HCT116 (cell line): ENCODE data around the gene METTL22. TPM values are rescaled to one million over a fixed set of nuclear protein-coding genes. Genes with fewer than 3 reads are reported as not detected.

Experiments used
- ATAC-seq: fragments of 200-7000 bp; cut with Tn5 transposase; 2 replicates; pipeline ENCODE4 v1.9.1; 2020; ENCODE audit warnings: mild to moderate bottlenecking, moderate library complexity
- BruUV-seq: library from RNA; stranded (reverse); fragments of 400-500 nt; replicated peaks from 2 replicates; lab custom pipeline; 2021; lab: Mats Ljungman, UMichigan
- CTCF ChIA-PET: fragments of 300-600 bp; sonication (Branson Sonifier 250); formaldehyde crosslinking; loops from one replicate; lab custom pipeline; 2021; ENCODE audit warnings: antibody characterized with exemption; lab: Charles Lee
- POLR2A ChIA-PET: fragments of 300-600, 350-600 bp; sonication (Branson Sonifier 250); formaldehyde crosslinking; loops from one replicate; lab custom pipeline; 2021; ENCODE audit warnings: antibody characterized with exemption; lab: Charles Lee
- RAD21 ChIA-PET, 2 experiments: fragments of 300-600 bp; sonication (Branson Sonifier 250); formaldehyde crosslinking; loops; one replicate each; lab custom pipeline; 2023; ENCODE audit warnings: low total read pairs in 2 of 2; ENCODE audit not compliant: uncharacterized antibody in 2 of 2, unreplicated experiment in 2 of 2, low non-redundant PET in 1 of 2; lab: Charles Lee
- DNase-seq: peaks from one replicate; pipeline ENCODE4 v3.0.0-alpha.2; 2010; ENCODE audit warnings: low read depth, low spot score
- H2AFZ ChIP-seq: fragments of 200-600 bp; shearing (Covaris generic), sonication (generic); 2 replicates; pipeline ENCODE4 v1.6.1; 2017; ENCODE audit warnings: low read depth, mixed run types, mixed read lengths, antibody characterized with exemption, low read length; ENCODE audit not compliant: poor library complexity, severe bottlenecking
- H3K27ac ChIP-seq: 2 replicates; pipeline ENCODE4 v1.5.1; 2012; ENCODE audit warnings: low read depth, low read length
- H3K27me3 ChIP-seq: fragments of 200-600 bp; sonication (generic); 2 replicates; pipeline ENCODE4 v1.6.1; 2016; ENCODE audit warnings: mixed run types, low read length, mixed read lengths; ENCODE audit not compliant: insufficient read depth
- H3K36me3 ChIP-seq, 2 experiments: fragments of 200-500 bp in 1 of 2; fragments of 200-600 bp in 1 of 2; sonication (Bioruptor generic) in 1 of 2; sonication (generic) in 1 of 2; 2 replicates each; pipeline versions ENCODE4 v1.5.1 to v1.6.1; 2014 to 2016; ENCODE audit warnings: low read length in 2 of 2, inconsistent platforms in 1 of 2, mixed read lengths in 1 of 2, mixed run types in 1 of 2; ENCODE audit not compliant: insufficient read depth in 2 of 2, control insufficient read depth in 1 of 2
- H3K4me1 ChIP-seq, 2 experiments: fragments of 200-600 bp in 1 of 2; sonication (generic) in 1 of 2; 2 replicates each; pipeline versions ENCODE4 v1.5.1 to v1.6.1; 2012 to 2017; ENCODE audit warnings: low read length in 2 of 2, inconsistent platforms in 1 of 2, mild to moderate bottlenecking in 1 of 2, mixed read lengths in 1 of 2, mixed run types in 1 of 2, moderate library complexity in 1 of 2; ENCODE audit not compliant: insufficient read depth in 2 of 2, control insufficient read depth in 1 of 2
- H3K4me2 ChIP-seq: fragments of 200-600 bp; sonication (generic); 2 replicates; pipeline ENCODE4 v1.6.1; 2017; ENCODE audit warnings: mixed run types, low read length, mixed read lengths
- H3K4me3 ChIP-seq, 2 experiments: fragments of 200-600 bp in 1 of 2; sonication (generic) in 1 of 2; replicated peaks in 1 of 2; 2 replicates each; pipeline ENCODE4 v1.5.1; 2011 to 2016; ENCODE audit warnings: low read length in 2 of 2, control low read depth in 1 of 2, low read depth in 1 of 2, mild to moderate bottlenecking in 1 of 2, mixed read lengths in 1 of 2, mixed run types in 1 of 2
- H3K79me2 ChIP-seq: fragments of 200-600 bp; sonication (generic); 2 replicates; pipeline ENCODE4 v1.6.1; 2017; ENCODE audit warnings: mild to moderate bottlenecking, mixed run types, low read length, moderate library complexity, mixed read lengths; ENCODE audit not compliant: insufficient read depth
- H3K9ac ChIP-seq: fragments of 200-600 bp; sonication (generic); 2 replicates; pipeline ENCODE4 v1.6.1; 2016; ENCODE audit warnings: low read length, mixed read lengths
- H3K9me2 ChIP-seq: fragments of 200-600 bp; sonication (generic), shearing (Covaris generic); 2 replicates; pipeline ENCODE4 v1.6.1; 2017; ENCODE audit warnings: mixed run types, mild to moderate bottlenecking, moderate library complexity; ENCODE audit not compliant: insufficient read depth
- H3K9me3 ChIP-seq, 2 experiments: fragments of 200-500 bp in 1 of 2; fragments of 200-600 bp in 1 of 2; sonication (Bioruptor generic) in 1 of 2; sonication (generic) in 1 of 2; 2 replicates each; pipeline ENCODE4 v1.6.1; 2014 to 2017; ENCODE audit warnings: low read length in 2 of 2, mixed read lengths in 2 of 2, inconsistent platforms in 1 of 2, low read depth in 1 of 2, mild to moderate bottlenecking in 1 of 2, mixed run types in 1 of 2, moderate library complexity in 1 of 2; ENCODE audit not compliant: control insufficient read depth in 1 of 2, insufficient read depth in 1 of 2
- H4K20me1 ChIP-seq: fragments of 200-600 bp; sonication (generic), shearing (Covaris generic); 2 replicates; pipeline ENCODE4 v1.6.1; 2017; ENCODE audit warnings: mixed run types, mild to moderate bottlenecking, moderate library complexity; ENCODE audit not compliant: insufficient read depth
- CBX3 ChIP-seq: IDR thresholded peaks from 2 replicates; pipeline ENCODE4 v1.6.1; 2012; ENCODE audit warnings: low read depth
- CEBPB ChIP-seq: IDR thresholded peaks from 2 replicates; pipeline ENCODE4 v1.6.1; 2012; ENCODE audit warnings: low read depth
- EGR1 ChIP-seq: IDR thresholded peaks from 2 replicates; pipeline ENCODE4 v1.6.1; 2012; ENCODE audit warnings: low read depth
- ELF1 ChIP-seq: IDR thresholded peaks from 2 replicates; pipeline ENCODE4 v1.6.1; 2012; ENCODE audit warnings: low read depth, borderline replicate concordance
- EZH2phosphoT487 ChIP-seq: fragments of 200-600 bp; IDR thresholded peaks from 2 replicates; pipeline ENCODE4 v1.6.1; 2018; ENCODE audit warnings: antibody characterized with exemption, borderline replicate concordance
- JUND ChIP-seq: IDR thresholded peaks from 2 replicates; pipeline ENCODE4 v1.6.1; 2012
- POLR2A ChIP-seq: IDR thresholded peaks from 2 replicates; pipeline ENCODE4 v1.7.0; 2011; ENCODE audit warnings: borderline replicate concordance; ENCODE audit not compliant: insufficient read depth, insufficient read length; ENCODE audit errors: extremely low read depth
- POLR2AphosphoS5 ChIP-seq: IDR thresholded peaks from 2 replicates; pipeline ENCODE4 v1.6.1; 2011; ENCODE audit warnings: mild to moderate bottlenecking, low read depth, low read length, moderate library complexity
- RAD21 ChIP-seq: IDR thresholded peaks from 2 replicates; pipeline ENCODE4 v1.6.1; 2012; ENCODE audit warnings: low read depth, mild to moderate bottlenecking
- REST ChIP-seq: IDR thresholded peaks from 2 replicates; pipeline ENCODE4 v1.6.1; 2012; ENCODE audit warnings: low read depth
- SIN3A ChIP-seq: IDR thresholded peaks from 2 replicates; pipeline ENCODE4 v1.6.1; 2012; ENCODE audit warnings: low read depth
- SP1 ChIP-seq: IDR thresholded peaks from 2 replicates; pipeline ENCODE4 v1.6.1; 2012; ENCODE audit warnings: low read depth
- SRF ChIP-seq: IDR thresholded peaks from 2 replicates; pipeline ENCODE4 v1.6.1; 2012; ENCODE audit warnings: low read depth
- TCF7L2 ChIP-seq: IDR thresholded peaks from 2 replicates; pipeline ENCODE4 v1.7.0; 2011; ENCODE audit warnings: borderline replicate concordance, inconsistent platforms; ENCODE audit not compliant: insufficient read depth, insufficient read length; ENCODE audit errors: extremely low read depth
- YY1 ChIP-seq: IDR thresholded peaks from 2 replicates; pipeline ENCODE4 v1.6.1; 2011; ENCODE audit warnings: low read length, low read depth, moderate library complexity, mild to moderate bottlenecking; ENCODE audit not compliant: insufficient replicate concordance; ENCODE audit errors: extremely low read depth
- ZFX ChIP-seq: fragments of 450-650 bp; IDR thresholded peaks from 2 replicates; pipeline ENCODE4 v1.6.1; 2017
- ZNF274 ChIP-seq: fragments of 200-500 bp; sonication (Bioruptor generic); IDR thresholded peaks from 2 replicates; pipeline ENCODE4 v1.6.1; 2014; ENCODE audit warnings: mild to moderate bottlenecking, low read depth, low read length, inconsistent platforms
- intact Hi-C: fragments of 100-400 bp; cut with micrococcal nuclease; formaldehyde crosslinking; loops from 2 replicates; pipeline ENCODE4 v1.10.0; 2022
- total RNA-seq: library from RNA; stranded (reverse); gene quantifications from one replicate; pipeline ENCODE4 v1.2.1, GENCODE V29; 2021; ENCODE audit not compliant: unreplicated experiment
- TF ChIP-seq, protein P1 (sequence below), 3 experiments: fragments of 200-600 bp in 1 of 3; sonication (generic) in 1 of 3; IDR thresholded peaks in 2 of 3; conservative IDR thresholded peaks in 1 of 3; 2 replicates each; pipeline ENCODE4 v1.5.1; 2012 to 2017; ENCODE audit warnings: low read depth in 2 of 3, low read length in 2 of 3, antibody characterized with exemption in 1 of 3, borderline replicate concordance in 1 of 3, control low read depth in 1 of 3, mild to moderate bottlenecking in 1 of 3, mixed read lengths in 1 of 3, mixed run types in 1 of 3, moderate library complexity in 1 of 3; ENCODE audit not compliant: insufficient read depth in 1 of 3
- TF ChIP-seq, protein P2 (sequence below): IDR thresholded peaks from 2 replicates; pipeline ENCODE4 v1.6.1; 2012
- TF ChIP-seq, protein P3 (sequence below): IDR thresholded peaks from 2 replicates; pipeline ENCODE4 v1.6.1; 2012

METTL22 gene
- total RNA-seq, 1 experiment from 2014 or later = 33.3 TPM

DNA sequence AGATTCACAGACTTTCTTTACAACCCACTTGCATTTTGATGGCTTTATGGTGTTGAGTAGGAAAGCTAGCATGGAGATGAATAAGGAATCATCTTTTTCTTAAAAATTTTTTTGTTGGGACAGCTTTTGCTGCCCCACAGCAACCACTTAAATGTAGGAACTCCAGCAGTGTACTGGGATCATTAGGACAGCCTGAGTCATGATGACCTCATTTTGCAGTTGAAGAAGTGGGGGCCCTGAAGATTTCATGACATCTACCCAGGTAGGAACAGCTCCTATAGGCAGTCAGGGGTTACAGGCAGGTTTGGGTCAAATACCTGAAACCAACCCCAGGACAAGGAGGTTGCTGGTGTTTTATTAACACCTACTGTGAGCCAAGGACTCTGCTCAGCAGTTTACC, 2.1 kb downstream of the METTL22 start (continued):
- TF ChIP-seq, protein P1, sequence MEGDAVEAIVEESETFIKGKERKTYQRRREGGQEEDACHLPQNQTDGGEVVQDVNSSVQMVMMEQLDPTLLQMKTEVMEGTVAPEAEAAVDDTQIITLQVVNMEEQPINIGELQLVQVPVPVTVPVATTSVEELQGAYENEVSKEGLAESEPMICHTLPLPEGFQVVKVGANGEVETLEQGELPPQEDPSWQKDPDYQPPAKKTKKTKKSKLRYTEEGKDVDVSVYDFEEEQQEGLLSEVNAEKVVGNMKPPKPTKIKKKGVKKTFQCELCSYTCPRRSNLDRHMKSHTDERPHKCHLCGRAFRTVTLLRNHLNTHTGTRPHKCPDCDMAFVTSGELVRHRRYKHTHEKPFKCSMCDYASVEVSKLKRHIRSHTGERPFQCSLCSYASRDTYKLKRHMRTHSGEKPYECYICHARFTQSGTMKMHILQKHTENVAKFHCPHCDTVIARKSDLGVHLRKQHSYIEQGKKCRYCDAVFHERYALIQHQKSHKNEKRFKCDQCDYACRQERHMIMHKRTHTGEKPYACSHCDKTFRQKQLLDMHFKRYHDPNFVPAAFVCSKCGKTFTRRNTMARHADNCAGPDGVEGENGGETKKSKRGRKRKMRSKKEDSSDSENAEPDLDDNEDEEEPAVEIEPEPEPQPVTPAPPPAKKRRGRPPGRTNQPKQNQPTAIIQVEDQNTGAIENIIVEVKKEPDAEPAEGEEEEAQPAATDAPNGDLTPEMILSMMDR (IDR thresholded peaks at IDR 0.05 in 2 of 3, conservative IDR thresholded peaks at IDR 0.05 in 1 of 3; ENCODE audit: borderline replicate concordance in 1 of 3, insufficient read depth in 1 of 3, low read depth in 2 of 3, low read length in 2 of 3) = no peak
- TF ChIP-seq EGR1 (no peak), TCF7L2 (no peak), SIN3A (no peak), YY1 (no peak), JUND (no peak), ZNF274 (no peak)
- TF ChIP-seq, protein P2, sequence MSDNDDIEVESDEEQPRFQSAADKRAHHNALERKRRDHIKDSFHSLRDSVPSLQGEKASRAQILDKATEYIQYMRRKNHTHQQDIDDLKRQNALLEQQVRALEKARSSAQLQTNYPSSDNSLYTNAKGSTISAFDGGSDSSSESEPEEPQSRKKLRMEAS = no peak

- no peak overlapping the region for H3K4me3 ChIP-seq
- DNase-seq = no peak
- no peak for TF ChIP-seq JUND
- no peak for TF ChIP-seq CEBPB
- TF ChIP-seq ELF1 = no peak
- TF ChIP-seq CBX3 = no peak
- no peak for TF ChIP-seq SRF
- TF ChIP-seq, protein P2 = no peak
- TF ChIP-seq POLR2AphosphoS5 = no peak
- TF ChIP-seq SP1 = no peak
- TF ChIP-seq RAD21 = no peak
- TF ChIP-seq ZFX = no peak
- no peak for TF ChIP-seq POLR2A
- no peak for TF ChIP-seq SIN3A
- TF ChIP-seq, protein P3, sequence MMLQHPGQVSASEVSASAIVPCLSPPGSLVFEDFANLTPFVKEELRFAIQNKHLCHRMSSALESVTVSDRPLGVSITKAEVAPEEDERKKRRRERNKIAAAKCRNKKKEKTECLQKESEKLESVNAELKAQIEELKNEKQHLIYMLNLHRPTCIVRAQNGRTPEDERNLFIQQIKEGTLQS = no peak
- TF ChIP-seq EGR1 = no peak
- TF ChIP-seq EZH2phosphoT487 = no peak
- no peak for TF ChIP-seq TCF7L2
- TF ChIP-seq REST = no peak
- intact Hi-C loops = no loop called here
- H3K79me2 ChIP-seq = peaks cover 49% of the 10 kb centered on the region
- H3K4me1 ChIP-seq = peaks cover 7 to 17% of the 10 kb centered on the region in 2 experiments; a peak in 3 of 4 replicates
- RAD21 ChIA-PET = no interaction called here
- no peak overlapping the region for H2AFZ ChIP-seq
- H4K20me1 ChIP-seq = no peaks in the 10 kb centered on the region
- H3K9me3 ChIP-seq = no peaks in the 10 kb centered on the region
- POLR2A ChIA-PET = no interaction called here
- H3K9ac ChIP-seq = no peak overlapping the region
- no peak overlapping the region for H3K4me2 ChIP-seq
- no peaks in the 10 kb centered on the region for H3K9me2 ChIP-seq
- CTCF ChIA-PET = no interaction called here
- peaks cover 36 to 40% of the 10 kb centered on the region in 2 experiments; a peak in 3 of 4 replicates for H3K36me3 ChIP-seq
- no TSS peak for BruUV-seq
- H3K27me3 ChIP-seq = no peaks in the 10 kb centered on the region
- H3K27ac ChIP-seq = no peak overlapping the region
- ATAC-seq = no peak
Observed at GRCh38 chr16:8625491-8626087, 4.1 kb downstream of the METTL22 start.
